ENCODE measurements around the gene CELSR1.

CELSR1 gene

DNA sequence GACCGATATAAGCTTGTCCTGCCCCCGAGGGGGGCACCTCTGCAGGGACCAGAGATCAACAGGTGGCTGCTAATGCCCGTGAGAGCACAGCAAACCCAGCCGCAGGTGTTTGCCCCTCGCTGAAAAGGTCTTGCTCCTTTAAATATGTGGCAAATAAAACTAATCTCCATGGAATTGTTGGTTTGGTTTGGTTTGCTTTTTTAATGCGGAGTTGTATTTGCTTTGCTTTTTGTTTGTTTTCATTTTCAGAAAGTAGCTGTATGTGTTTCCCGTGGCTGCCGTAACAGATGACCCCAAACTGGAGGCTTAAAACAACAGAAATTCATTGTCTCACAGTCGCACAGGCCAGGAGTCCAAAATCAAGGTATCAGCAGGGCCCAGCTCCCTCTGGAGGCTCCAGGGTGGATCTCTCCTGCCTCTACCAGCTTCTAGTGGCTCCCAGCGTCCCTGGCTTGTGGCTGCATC, 93.0 kb downstream of the CELSR1 start:
- no peaks in the 10 kb centered on the region for H3K27me3 ChIP-seq (ENCODE audit: insufficient read depth, low read length)
- peaks cover 8% of the 10 kb centered on the region for H3K4me1 ChIP-seq (ENCODE audit: insufficient read depth, low read length)
- H2AFZ ChIP-seq (ENCODE audit: low read depth, low read length) = no peak overlapping the region
- no peaks in the 10 kb centered on the region for H3K9me3 ChIP-seq (ENCODE audit: low read length)
- H3K4me3 ChIP-seq (ENCODE audit: low read length) = no peak overlapping the region
- H3K36me3 ChIP-seq (ENCODE audit: insufficient read depth, low read length) = no peaks in the 10 kb centered on the region

GRCh38 chr22:46443850-46444389, 93.5 kb downstream of the CELSR1 start:
- Histone ChIP-seq H3K36me3 (ENCODE audit: insufficient read depth, low read length) (no peaks in the 10 kb centered on the region), H3K4me1 (ENCODE audit: insufficient read depth, low read length) (peaks cover 8% of the 10 kb centered on the region), H3K27me3 (ENCODE audit: insufficient read depth, low read length) (no peaks in the 10 kb centered on the region), H2AFZ (ENCODE audit: low read depth, low read length) (no peak overlapping the region), H3K4me3 (ENCODE audit: low read length) (no peak overlapping the region), H3K9me3 (ENCODE audit: low read length) (no peaks in the 10 kb centered on the region)

DNA sequence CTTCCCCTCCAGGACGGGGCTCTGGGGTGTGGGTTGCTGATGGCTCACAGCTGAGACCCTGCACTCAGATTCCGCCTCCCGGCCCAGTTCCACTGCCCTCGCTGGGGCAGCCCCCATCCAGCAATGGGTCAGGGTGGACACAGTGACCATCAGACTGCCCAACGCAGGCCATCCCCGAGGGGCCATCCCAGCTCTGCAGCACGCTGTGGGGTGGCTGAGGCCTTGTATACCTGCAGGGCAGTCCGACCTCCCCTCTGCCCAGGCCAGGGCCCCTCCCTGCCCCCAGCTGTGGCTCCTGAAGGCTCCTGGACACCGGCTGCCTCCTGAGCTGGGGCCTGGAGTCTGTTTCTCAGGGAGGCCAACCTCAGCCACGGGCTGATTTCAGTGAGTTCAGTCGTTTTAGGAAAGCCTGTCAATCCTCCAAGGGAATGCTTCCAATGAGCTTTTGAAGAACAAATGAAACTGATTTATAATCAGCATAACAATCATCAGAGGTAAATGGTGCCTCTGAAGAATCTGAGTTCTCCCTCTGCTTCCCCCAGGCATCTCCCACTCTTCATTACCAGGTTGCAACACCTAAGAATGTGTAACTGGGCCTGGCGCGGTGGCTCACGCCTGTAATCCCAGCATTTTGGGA, 95.1 kb downstream of the CELSR1 start:
- no peaks in the 10 kb centered on the region for H3K27me3 ChIP-seq (ENCODE audit: insufficient read depth, low read length)
- H3K4me3 ChIP-seq (ENCODE audit: low read length) = no peak overlapping the region
- H2AFZ ChIP-seq (ENCODE audit: low read depth, low read length) = no peak overlapping the region
- no peaks in the 10 kb centered on the region for H3K9me3 ChIP-seq (ENCODE audit: low read length)
- peaks cover 10% of the 10 kb centered on the region for H3K4me1 ChIP-seq (ENCODE audit: insufficient read depth, low read length)
- no peaks in the 10 kb centered on the region for H3K36me3 ChIP-seq (ENCODE audit: insufficient read depth, low read length)

- Histone ChIP-seq H3K4me3 (ENCODE audit: low read length) (no peak overlapping the region), H3K9me3 (ENCODE audit: low read length) (no peaks in the 10 kb centered on the region), H3K4me1 (ENCODE audit: insufficient read depth, low read length) (peaks cover 8% of the 10 kb centered on the region), H3K36me3 (ENCODE audit: insufficient read depth, low read length) (peaks cover 3% of the 10 kb centered on the region), H2AFZ (ENCODE audit: low read depth, low read length) (no peak overlapping the region), H3K27me3 (ENCODE audit: insufficient read depth, low read length) (no peaks in the 10 kb centered on the region)
These were observed 97.6 kb downstream of the CELSR1 start for GRCh38 chr22:46439576-46440465.

- Histone ChIP-seq H3K4me3 (ENCODE audit: low read length) (no peak overlapping the region), H3K36me3 (ENCODE audit: insufficient read depth, low read length) (peaks cover 5% of the 10 kb centered on the region), H3K9me3 (ENCODE audit: low read length) (no peaks in the 10 kb centered on the region), H3K27me3 (ENCODE audit: insufficient read depth, low read length) (no peaks in the 10 kb centered on the region), H2AFZ (ENCODE audit: low read depth, low read length) (no peak overlapping the region), H3K4me1 (ENCODE audit: insufficient read depth, low read length) (peaks cover 8% of the 10 kb centered on the region)
These were observed 98.3 kb downstream of the CELSR1 start for GRCh38 chr22:46439111-46439510.

DNA sequence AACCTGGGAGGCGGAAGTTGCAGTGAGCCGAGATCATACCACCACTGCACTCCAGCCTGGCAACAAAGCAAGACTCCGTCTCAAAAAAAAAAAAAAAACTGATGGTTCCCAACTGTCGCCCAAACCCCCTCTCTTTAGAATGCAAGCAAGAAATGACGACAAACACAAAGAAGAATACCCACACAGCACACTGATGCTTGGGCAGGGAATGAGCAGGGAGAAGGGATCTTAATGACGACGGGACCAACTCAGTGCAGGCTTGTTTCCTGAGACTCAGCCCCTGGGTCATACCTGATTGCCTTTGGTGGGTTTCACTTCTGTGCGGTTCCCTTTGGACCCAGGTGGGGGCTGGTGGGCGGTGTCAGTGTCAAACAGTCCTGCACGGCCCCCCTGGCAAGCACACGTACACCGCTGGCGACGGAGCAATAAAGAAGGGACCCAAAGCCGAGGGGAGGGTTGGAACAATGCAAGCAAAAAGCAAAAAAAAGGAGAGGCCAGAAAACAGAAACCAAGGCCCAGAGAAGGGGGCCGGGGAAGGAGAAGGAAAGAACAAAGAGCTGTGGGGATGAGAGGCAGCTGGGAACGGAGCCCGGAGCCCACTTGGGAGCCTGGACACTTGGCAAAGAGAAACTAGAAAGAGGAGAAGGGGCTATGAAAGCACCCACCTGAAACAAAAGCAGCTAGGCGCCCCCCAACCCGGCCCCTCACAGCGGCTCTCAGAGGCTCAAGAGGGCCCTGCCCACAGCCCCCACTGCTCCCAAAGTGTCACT, 99.6 kb downstream of the CELSR1 start:
- Histone ChIP-seq H3K9me3 (ENCODE audit: low read length) (peaks cover 2% of the 10 kb centered on the region), H2AFZ (ENCODE audit: low read depth, low read length) (no peak overlapping the region), H3K36me3 (ENCODE audit: insufficient read depth, low read length) (peaks cover 6% of the 10 kb centered on the region), H3K4me1 (ENCODE audit: insufficient read depth, low read length) (peaks cover 2% of the 10 kb centered on the region), H3K4me3 (ENCODE audit: low read length) (no peak overlapping the region), H3K27me3 (ENCODE audit: insufficient read depth, low read length) (no peaks in the 10 kb centered on the region)

DNA sequence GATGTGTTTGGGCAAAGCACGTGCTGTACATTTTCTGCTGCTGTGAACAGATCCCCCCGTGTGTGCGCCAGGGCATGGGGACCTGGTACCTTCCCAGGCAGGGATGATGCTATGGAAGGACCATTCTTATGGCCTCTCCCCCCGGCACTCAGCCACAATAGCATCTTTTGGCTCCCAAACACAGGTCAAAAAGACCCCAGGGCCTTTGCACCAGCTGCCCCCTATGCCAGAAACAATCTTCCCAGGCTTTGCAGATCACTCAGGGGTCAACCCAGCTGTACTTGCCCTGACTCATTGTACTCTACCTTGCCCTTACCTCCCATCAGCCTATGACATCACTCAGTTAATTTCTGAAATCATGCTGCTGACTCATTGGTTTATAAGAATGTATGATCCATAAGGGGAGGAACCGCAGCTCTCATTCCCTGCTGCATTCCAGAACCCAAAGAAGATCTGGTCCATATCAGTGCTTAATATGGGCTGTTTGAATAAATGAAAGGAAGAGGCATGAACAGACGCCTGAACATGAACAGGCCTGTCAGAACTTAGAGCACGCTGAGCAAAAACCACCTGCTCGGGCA, 100.7 kb downstream of the CELSR1 start:
- Histone ChIP-seq H3K27me3 (ENCODE audit: insufficient read depth, low read length) (no peaks in the 10 kb centered on the region), H3K4me1 (ENCODE audit: insufficient read depth, low read length) (peaks cover 2% of the 10 kb centered on the region), H3K9me3 (ENCODE audit: low read length) (peaks cover 2% of the 10 kb centered on the region), H3K36me3 (ENCODE audit: insufficient read depth, low read length) (peaks cover 6% of the 10 kb centered on the region), H2AFZ (ENCODE audit: low read depth, low read length) (no peak overlapping the region), H3K4me3 (ENCODE audit: low read length) (no peak overlapping the region)

GRCh38 chr22:46433318-46433717, 104.1 kb downstream of the CELSR1 start:
- H2AFZ ChIP-seq (ENCODE audit: low read depth, low read length) = no peak overlapping the region
- H3K4me3 ChIP-seq (ENCODE audit: low read length) = no peak overlapping the region
- H3K9me3 ChIP-seq (ENCODE audit: low read length) = peaks cover 5% of the 10 kb centered on the region
- peaks cover 2% of the 10 kb centered on the region for H3K4me1 ChIP-seq (ENCODE audit: insufficient read depth, low read length)
- peaks cover 6% of the 10 kb centered on the region for H3K36me3 ChIP-seq (ENCODE audit: insufficient read depth, low read length)
- H3K27me3 ChIP-seq (ENCODE audit: insufficient read depth, low read length) = no peaks in the 10 kb centered on the region

GRCh38 chr22:46432164-46433068, 105.0 kb downstream of the CELSR1 start:
- H2AFZ ChIP-seq (ENCODE audit: low read depth, low read length) = no peak overlapping the region
- H3K36me3 ChIP-seq (ENCODE audit: insufficient read depth, low read length) = peaks cover 6% of the 10 kb centered on the region
- no peak overlapping the region for H3K4me3 ChIP-seq (ENCODE audit: low read length)
- peaks cover 5% of the 10 kb centered on the region for H3K9me3 ChIP-seq (ENCODE audit: low read length)
- H3K4me1 ChIP-seq (ENCODE audit: insufficient read depth, low read length) = no peaks in the 10 kb centered on the region
- no peaks in the 10 kb centered on the region for H3K27me3 ChIP-seq (ENCODE audit: insufficient read depth, low read length)

DNA sequence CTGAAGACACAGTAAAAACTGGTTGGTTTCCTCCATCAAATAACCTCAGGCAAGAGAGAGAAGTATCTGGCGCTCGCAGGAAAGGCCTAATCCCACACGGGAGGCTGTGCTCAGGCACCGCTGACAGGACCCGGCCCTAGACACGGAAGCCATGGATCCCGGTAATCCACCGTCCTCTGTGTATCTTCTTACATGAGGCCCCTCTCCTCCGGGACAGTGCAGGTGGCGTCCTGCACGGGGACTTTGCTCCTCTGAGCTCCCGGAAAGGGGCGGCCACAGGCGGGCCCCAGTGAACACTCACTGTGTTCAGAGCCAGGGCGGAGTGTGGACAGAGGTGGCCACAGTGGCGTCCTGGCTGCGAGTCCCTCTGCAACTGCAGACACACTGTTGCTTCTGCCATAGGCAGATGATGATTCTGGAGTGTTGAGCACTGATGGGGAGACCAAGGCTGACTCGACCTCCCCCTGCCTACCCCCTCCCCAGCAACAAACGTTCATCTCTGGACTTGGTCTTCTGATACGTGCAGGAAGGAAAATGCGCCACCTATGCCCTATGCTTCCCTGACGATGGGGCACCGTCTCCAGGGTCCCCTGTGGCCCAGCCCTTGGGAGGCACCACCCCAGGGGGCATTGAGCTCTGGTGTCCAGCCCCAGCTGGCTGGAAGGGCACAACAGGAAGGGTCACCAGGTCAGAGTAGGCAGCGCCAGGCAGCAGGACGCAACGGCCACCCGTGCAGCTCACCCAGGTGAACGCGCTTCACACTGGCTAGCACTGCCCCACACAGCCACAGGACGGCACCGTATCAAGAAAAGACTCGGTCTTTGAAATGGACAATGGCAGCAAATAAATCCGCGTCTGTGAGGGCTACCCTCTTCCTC, 106.2 kb downstream of the CELSR1 start:
- Histone ChIP-seq H3K9me3 (ENCODE audit: low read length) (peaks cover 5% of the 10 kb centered on the region), H3K4me1 (ENCODE audit: insufficient read depth, low read length) (no peaks in the 10 kb centered on the region)

GRCh38 chr22:46429325-46429853, 108.0 kb downstream of the CELSR1 start:
- Histone ChIP-seq H3K4me1 (ENCODE audit: insufficient read depth, low read length) (no peaks in the 10 kb centered on the region), H3K27me3 (ENCODE audit: insufficient read depth, low read length) (no peaks in the 10 kb centered on the region), H2AFZ (ENCODE audit: low read depth, low read length) (no peak overlapping the region), H3K4me3 (ENCODE audit: low read length) (no peak overlapping the region), H3K9me3 (ENCODE audit: low read length) (peaks cover 7% of the 10 kb centered on the region), H3K36me3 (ENCODE audit: insufficient read depth, low read length) (peaks cover 4% of the 10 kb centered on the region)

More for the DNA sequence above, 106.2 kb downstream of the CELSR1 start:
- Histone ChIP-seq H3K36me3 (ENCODE audit: insufficient read depth, low read length) (peaks cover 4% of the 10 kb centered on the region), H3K27me3 (ENCODE audit: insufficient read depth, low read length) (no peaks in the 10 kb centered on the region), H2AFZ (ENCODE audit: low read depth, low read length) (no peak overlapping the region), H3K4me3 (ENCODE audit: low read length) (no peak overlapping the region)

Data from neuron (in vitro differentiated cells).